Measurements from ENCODE around the gene FARS2.

The FARS2 gene

DNA sequence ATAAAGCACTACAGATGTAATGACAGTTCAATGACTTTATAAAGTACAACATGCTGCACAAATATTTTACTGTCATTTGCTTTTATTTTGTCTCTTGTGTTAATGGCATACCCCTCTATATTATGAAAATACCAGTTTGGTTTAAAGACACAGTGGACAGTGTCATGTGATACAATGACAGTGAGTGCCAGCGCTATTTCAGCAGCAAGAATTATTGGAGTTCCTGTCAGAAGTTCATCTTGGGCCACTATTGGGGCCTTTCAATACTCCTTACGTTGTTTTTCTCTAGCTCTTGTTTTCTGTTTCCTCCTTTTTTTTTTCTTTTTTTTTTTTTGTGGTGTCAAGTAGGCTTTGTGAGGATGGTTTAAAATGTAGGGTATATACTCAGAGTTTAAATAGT, 232.5 kb downstream of the FARS2 start:
- no peak for DNase-seq (ENCODE audit: insufficient read length, low spot score)
- no peak for FAIRE-seq

DNA sequence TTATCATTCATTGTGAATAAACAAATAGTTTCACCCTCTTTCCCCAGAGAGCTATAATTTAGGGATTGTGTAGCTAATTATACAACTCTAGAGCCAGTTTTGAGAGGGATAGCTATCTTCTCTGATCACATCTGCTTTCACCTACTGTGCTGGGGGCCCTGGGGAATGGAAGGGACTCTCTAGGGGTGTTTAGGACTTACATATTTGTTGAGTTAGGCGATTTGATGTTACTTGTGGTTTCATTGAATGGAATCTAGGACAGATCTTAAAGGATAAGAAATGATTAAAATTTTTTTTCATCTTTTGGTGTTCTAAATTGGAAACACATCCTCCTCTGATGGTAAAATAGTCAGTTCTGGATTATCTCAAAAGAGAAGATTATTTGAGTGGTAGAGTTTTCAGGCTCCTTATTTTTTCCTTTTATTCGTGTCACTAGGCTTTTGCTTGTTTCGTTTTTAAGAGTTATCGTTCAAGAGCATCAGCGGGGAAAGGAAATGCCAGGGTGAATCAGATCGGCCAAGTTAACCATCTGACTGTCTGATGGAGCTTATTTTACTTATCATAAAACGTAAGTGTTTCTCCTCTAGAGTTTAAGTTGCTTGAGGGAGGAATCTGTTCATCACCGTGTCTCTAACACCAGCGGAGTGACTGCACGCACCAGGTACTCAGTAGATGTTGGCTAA, 236.7 kb downstream of the FARS2 start:
- FAIRE-seq (no peak), DNase-seq (ENCODE audit: insufficient read length, low spot score) (no peak)

DNA sequence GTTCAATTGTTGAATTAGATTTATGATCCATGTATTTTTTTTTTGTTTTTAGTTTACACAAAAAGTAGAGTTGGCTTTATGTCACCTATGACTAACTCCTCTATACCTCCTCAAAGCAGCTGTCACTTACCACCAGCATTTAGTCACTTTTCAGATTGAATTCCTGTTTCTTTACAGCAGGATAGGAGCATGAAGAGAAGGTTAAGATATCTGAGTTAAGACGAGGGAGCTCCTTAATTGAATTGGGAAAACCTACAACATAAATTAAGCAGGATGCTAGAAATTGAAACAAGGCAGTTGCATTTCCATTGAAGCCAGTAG, 237.2 kb downstream of the FARS2 start:
- DNase-seq (ENCODE audit: insufficient read length, low spot score) = no peak

DNA sequence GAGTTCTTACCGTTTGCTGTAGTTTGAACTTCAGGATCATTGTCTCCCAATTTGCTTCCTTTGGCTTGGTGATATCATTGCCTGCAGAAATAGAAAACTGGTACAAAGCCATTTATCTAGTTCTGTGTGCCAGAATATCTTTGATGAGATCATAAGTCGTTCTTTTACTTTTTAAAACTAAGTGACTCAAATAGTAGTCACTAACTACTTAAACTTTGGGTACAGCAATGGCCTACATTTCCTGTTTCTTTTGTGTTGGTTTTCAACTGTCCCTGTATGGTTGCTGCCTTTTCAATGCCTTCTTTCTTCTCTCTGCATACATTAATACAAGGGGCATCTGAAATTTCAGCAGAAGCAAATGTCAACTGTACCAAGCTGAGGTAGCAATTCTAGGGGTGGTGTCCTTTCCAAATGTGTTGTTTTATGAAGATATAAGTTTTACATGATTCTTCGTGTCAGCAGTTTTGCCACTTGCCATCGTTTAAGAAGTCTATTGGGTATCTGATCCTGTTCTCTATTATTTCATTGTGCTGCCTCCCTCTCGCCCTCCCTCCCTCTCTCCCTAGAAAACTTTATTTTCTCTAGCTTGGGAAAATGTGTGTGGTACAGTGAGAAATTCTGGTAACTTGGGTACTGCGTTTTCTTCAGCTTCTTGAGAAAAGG, 238.5 kb downstream of the FARS2 start:
- DNase-seq (ENCODE audit: insufficient read length, low spot score) = no peak
- FAIRE-seq = no peak

More for the DNA sequence above, 237.2 kb downstream of the FARS2 start:
- FAIRE-seq = no peak

DNA sequence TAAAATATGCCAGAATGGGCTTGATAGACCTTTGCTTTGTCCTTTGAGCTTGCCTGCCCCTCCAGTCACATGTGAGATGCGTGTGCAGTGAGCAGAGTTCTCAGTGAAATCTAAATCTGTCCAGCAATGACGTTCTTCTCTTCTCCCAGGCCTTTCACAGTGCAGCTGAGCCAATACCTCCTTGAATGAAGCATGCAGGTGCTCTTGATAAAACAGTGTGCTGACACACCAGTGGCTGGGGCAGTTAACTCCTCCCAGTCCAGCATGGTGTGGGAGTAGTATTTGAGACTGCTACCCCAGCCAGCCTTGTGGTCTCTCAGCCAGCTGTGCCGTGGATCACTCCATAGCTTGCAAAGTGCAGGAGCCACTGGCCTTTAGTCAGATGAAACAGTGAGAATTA, 240.5 kb downstream of the FARS2 start:
- DNase-seq (ENCODE audit: insufficient read length, low spot score) (no peak), FAIRE-seq (no peak)

DNA sequence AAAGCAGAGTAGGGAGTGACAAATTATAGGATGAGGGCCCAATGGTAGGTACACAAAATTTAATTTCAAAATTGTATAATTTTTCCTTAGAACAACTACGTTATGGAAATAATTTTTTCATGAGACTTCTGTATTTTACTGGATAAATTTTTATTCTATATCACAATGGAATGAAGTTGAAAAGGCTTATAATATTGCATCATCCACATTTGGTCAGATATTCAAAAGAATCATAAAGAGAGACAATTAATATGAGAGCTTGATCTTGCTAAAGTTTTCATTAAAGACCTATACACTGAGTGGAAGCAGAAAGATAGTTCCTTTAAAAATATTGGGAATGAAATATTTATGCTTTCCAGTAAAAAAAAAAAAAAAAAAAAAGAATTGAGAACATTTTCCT, 242.8 kb downstream of the FARS2 start:
- FAIRE-seq (no peak), DNase-seq (ENCODE audit: insufficient read length, low spot score) (no peak)

DNA sequence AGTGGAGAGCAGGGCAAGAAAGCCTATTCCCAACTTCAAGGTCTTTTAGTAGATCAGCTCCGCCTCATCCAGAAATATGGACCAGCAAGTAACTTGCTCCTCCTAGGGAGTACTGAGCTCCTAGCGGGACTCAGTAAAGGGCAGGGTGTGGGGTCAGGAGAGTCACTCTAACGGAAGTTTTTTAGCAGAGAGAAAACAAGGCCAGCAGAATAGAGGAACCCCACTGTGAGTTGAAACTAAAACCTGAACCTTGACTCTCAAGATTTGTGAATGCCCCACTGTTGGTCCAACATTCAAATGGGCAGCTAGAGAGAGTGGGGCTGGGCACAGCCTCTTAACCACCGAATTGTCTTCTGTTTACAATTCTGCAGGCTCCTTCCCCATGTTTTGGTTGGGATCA, 244.8 kb downstream of the FARS2 start:
- DNase-seq (ENCODE audit: insufficient read length, low spot score) (peak; percentile 17), FAIRE-seq (peak; percentile 76)

DNA sequence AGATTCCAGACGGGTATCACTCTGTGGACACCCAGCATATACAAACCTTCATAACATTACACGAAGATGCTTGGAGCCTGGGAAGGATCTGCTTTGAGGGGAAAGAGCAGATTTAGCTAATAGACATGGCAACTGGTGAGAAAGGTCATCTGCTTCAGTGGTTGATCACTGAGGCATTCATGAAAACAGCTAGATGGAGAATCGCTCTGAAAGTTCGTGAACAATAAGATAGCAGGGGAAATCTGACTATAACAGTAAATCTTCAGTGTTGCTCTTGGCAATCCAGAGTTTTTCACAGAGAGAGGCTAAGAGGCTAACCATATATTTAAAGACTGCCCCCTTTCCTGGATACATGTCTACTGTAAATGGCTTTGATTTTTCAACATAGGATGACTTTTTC, 245.3 kb downstream of the FARS2 start:
- no peak for FAIRE-seq

DNA sequence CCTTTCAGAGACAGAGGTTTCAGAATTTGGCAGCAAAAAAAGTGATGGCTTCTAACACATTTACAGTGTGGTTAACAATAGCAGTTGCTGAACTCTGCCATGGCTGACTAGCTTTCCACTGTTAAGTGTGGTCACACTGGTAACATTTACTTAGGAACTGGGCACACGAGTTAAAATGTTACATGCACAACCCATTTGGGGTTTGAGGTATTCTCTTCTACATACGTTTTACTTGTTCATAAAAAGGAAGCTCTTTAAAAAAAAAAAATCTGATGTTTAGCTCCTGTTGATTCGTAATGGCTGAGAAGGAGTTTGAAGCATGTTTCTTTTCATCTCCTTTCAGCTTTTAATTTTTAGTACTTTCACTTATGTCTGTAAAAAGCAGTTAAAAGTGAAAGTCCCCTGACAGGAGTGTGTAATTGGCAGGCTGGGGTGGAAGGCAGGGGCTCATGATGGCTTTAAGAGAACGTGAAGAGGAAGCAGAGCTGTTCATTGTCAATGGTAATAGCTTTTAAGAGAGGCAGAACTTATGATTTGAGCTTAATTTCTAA, 245.9 kb downstream of the FARS2 start:
- DNase-seq (ENCODE audit: insufficient read length, low spot score) = peak; percentile 16
- peak; percentile 95 for FAIRE-seq

More for the DNA sequence above, 245.3 kb downstream of the FARS2 start:
- no peak for DNase-seq (ENCODE audit: insufficient read length, low spot score)

DNA sequence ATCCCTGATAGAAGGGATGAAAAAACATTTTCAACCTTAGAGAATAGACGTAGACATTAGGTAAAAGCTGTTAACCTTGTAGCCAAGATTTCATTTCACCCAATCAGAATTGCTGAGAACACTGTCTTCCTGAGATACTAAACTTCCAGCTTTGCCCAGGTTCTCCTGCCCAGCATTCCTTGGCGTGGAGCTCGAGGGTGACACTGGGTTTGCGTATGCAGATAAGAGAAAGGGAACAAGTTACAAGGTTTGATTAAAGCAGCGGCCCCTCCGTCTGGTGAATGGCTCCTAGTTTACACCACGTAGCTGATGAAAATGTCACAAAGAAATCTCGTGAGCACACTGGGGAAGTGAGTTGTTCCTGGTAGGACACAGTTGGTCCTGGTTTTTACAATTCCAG, 247.8 kb downstream of the FARS2 start:
- FAIRE-seq (no peak), DNase-seq (ENCODE audit: insufficient read length, low spot score) (no peak)

DNA sequence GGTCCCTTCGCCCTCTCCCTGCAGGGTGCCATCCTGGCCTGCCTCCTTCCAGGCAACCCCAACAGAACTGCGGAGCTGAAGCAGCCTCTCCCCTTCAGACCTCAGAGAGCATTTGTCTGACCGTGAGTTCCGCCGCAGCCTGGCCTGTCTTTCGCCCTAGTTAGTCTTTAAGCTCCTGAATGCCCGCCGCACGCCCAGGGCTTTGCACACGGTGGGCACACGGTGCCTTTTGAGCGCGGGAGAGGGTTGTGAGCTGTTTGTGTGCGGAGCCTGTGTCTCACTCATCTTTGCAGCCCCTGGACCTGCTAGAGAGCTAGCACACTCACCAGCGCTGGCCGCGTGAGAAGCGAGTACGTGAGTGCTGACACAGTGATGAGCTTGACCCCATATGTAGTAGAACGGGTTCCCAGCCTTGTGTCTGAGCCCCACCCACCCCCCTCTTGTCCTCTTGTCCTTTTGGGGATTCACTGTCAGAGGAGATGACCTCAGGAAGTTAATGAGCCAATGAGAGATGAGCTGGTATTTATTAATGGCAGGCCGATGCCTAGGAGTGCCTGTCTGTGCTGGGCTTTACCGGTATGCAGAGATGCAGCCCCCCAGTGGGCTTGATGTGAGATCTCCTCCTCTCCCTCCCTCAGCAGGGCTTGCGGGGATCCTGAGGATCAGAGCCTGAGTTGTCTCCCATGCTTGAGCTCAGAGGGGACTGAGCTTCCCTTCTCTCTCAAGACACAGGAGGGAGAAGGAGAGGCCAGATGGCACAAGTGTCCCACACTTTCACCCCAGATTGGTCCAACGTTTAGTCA, 249.2 kb downstream of the FARS2 start:
- FAIRE-seq (no peak), DNase-seq (ENCODE audit: insufficient read length, low spot score) (no peak)

DNA sequence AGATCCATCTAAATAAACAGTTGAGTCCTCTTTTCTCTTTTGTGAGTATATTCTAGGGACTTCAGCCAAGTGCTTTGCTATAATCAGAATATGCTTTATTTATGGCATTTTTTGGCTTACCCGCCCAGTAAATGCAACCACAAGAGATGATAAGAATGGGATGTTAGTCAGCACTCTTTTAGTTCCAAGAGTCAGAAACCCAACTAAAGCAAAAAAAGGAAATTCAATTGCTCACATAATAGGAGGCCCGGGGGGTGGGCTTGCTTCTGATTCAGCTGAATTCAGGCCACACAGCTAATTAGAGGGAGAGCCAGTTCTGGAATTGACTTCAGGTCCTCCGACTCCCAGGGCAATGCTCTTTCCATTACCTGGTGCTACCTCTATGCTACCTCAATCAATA, 250.6 kb downstream of the FARS2 start:
- FAIRE-seq (no peak), DNase-seq (ENCODE audit: insufficient read length, low spot score) (no peak)

DNA sequence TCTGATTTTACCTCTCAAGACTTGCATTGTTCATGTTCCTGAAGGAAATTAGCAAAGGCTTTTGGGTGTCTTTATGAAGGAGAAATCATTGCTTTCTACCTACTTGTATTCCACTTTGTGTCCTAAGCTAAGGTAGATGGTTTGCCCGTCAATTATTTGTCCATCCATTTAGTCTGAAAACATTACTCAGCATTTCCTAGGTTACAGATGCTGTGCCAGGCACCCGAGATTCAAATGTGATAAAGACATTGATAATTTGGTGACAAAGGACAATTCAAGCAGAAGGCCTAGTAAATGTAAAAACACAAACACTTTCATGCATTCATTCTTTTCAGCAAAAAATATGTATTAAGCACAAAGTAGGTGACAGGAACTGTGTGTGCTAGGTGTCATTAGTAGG, 251.1 kb downstream of the FARS2 start:
- FAIRE-seq (no peak), DNase-seq (ENCODE audit: insufficient read length, low spot score) (no peak)

DNA sequence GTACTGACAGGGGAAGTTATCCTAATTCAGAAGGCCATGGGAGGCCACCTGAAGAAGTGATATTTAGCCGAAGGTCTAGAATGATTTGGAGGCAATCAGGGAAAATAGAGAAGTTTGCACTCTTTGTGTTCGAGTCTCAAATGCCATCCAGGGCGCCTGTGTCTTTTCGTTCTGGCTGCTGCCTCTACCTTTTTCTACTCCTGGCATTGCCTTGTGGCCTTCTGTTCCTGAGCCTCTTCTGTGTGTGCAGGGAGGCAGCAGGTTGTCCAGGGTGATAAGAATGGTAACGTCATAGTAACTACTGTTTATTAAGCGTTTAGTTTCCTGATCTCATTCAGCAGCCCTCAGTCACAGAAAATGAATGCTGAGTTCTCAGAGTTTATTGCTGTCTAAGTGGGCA, 252.1 kb downstream of the FARS2 start:
- no peak for FAIRE-seq

DNA sequence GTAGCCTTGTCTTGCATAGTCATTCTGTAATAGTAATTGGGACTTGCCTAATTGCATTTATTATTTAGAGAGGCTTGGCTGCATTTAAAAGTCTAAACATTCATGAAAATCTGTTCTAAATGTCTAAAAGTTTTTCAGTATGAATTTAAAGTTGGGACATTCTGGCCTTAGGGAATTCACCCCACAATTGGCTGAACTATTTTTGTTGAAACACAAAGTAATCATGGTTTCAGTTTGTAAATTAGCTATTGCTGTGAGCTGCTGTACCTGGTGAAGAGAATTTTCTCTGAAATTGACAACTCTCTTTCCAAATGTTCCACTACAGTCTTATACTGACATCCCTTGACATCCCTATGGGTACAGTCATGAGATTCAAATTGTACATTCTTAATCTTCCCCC, 253.0 kb downstream of the FARS2 start:
- peak; percentile 71 for FAIRE-seq

More for the DNA sequence above, 252.1 kb downstream of the FARS2 start:
- DNase-seq (ENCODE audit: insufficient read length, low spot score) = no peak

DNA sequence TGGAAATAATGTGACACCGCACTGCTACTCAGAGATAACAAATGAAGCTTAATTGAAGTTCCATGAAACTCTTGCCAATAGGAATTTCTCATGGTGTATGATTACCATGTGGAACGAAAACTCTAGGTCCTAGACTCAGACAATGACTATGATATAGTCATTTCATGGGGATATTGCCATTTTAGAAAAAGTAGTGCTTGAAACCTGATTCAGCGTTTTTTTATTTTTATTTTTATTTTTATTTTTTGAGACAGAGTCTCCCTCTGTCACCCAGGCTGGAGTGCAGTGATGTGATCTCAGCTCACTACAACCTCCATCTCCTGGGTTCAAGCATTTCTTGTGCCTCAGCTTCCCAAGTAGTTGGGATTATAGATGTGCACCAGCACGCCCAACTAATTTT, 253.9 kb downstream of the FARS2 start:
- FAIRE-seq (no peak), DNase-seq (ENCODE audit: insufficient read length, low spot score) (no peak)

More for the DNA sequence above, 253.0 kb downstream of the FARS2 start:
- DNase-seq (ENCODE audit: insufficient read length, low spot score) = no peak

DNA sequence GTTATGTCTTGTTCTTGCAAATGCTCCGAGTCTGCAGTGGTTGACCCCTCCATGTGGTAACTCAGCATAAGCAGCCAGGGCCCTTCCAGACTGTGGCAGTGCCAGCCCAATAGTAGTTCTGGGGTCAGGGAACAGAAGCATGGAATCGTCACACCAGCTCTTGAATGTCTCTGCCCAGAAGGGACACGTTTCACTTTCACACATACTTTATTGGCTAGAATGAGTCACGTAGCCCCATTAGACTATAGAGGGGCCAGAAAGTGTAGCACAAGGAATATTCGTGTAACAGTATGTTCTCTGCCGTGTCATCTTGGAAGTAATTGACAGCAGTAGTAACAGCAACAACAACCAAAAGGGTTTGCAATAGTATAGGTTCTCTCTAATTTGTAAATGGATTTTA, 254.7 kb downstream of the FARS2 start:
- no peak for FAIRE-seq
- peak; percentile 7 for DNase-seq (ENCODE audit: insufficient read length, low spot score)

DNA sequence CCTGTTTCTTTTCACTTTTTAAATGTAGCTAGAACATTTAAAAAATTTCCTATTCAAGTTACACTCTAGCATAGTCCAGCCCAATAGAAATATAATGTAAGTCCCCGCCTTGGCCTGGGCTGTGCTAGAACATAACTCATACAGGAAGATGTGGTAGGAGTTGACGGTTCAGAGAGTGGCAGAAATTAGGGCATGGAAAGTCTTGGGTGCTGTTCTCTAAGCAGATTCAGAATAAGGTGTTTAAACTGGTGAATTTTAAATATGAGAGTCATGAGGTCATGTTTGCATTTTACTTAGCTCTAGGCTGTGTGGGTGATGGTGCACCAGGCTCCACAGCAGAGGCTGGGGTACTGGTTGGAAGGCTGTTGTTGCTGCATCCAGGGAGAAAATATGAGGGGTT, 256.5 kb downstream of the FARS2 start:
- DNase-seq (ENCODE audit: insufficient read length, low spot score) (no peak), FAIRE-seq (peak; percentile 8)

DNA sequence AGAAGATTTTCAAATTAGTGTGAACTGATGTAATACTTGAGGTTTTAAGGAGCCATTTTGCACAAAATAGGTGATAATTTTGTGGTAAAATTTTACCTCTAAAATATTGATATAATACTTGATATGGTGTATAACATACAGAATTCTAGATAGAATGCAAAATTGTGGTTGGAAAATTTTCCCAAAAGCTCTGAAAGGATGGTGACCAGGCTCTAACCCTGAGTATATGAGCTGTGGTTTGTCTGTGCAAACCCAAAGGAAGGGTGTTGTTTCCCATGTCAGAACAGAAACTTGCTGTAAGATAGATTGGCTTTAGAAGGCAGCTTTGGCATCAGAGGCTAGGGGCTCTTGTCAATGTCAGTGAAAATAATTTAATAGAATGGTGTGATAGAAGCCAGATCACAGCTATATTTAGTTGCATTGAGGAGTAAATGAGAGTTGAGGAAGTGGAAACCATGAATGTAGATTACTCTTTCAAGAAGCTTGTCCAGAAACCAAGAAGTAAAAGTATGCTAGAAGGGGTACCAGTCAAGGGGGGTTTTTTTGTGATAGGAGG, 257.7 kb downstream of the FARS2 start:
- FAIRE-seq = peak; percentile 76
- no peak for DNase-seq (ENCODE audit: insufficient read length, low spot score)

DNA sequence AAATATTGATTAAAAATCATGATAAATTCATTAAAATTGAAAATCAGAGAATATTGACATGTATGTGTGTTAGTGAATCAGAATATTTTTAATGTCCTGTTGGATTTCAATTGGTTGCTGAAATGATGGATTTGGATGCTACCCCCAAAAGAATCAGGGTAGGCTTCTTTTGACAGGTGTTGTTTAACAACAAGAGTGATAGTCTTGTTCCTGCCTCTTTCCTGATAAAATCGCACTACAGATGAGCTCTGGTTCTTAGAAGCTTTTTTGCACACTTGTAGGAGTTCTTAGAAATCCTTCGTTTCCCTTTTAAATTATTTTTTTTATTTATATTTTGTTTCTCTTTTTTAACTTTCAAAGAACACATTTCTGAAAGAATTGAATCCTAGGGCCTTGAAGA, 259.5 kb downstream of the FARS2 start:
- FAIRE-seq = no peak
- DNase-seq (ENCODE audit: insufficient read length, low spot score) = no peak

DNA sequence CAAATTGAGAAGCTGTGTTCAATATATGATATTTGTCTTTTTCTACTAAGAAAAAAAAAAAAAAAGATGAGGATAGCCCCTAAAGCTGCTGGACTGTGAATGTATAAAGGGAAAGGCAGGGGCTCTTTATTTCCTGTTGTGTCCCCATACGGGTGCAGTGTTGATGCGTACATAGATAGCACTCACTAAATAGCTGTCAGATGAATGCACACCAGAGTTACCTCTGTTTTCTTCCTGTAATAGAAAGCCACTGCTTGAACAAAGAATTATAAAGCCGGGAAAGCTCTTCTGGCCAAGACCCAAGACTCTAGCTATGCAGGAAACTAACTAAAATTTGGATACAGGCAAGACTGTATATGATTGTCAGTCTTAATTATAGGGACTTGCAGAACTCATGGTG, 260.0 kb downstream of the FARS2 start:
- FAIRE-seq (peak; percentile 23), DNase-seq (ENCODE audit: insufficient read length, low spot score) (no peak)

Data from GM19239 (cell line).